GM18499 (cell line): ENCODE results near the gene FBLN2.

Experiments used
- ATAC-seq: cut with Tn5 transposase; IDR thresholded peaks from one replicate; pipeline ENCODE4 v1.9.1; 2021; ENCODE audit warnings: moderate number of reproducible peaks; ENCODE audit not compliant: insufficient read depth, unreplicated experiment

The FBLN2 gene

DNA sequence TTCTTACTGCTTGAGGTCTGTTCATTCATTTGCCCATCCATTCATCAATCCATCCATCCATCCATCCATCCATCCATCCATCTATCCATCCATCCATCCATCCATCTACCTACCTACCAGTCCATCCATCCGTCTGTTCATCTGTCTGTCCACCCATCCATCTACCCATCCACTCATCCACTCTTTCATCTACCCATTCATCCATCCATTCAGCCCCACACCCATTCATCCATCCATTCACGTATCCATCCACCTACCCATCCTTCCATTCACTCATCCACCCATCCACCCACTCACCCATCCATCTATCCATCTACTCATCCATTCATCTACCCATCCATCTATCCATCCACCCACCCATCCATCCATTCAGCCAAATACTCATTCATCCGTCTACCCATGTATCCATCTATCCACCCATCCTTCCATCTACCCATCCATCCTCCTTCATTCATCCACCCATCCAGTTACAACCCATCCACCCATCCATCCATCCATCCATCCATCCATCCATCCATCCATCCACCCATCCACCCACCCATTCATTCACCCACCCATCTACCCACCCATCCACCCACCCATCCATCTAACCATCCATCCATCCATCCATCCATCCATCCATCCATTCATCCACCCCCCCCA, 68.3 kb downstream of the FBLN2 start:
- no peak for ATAC-seq

DNA sequence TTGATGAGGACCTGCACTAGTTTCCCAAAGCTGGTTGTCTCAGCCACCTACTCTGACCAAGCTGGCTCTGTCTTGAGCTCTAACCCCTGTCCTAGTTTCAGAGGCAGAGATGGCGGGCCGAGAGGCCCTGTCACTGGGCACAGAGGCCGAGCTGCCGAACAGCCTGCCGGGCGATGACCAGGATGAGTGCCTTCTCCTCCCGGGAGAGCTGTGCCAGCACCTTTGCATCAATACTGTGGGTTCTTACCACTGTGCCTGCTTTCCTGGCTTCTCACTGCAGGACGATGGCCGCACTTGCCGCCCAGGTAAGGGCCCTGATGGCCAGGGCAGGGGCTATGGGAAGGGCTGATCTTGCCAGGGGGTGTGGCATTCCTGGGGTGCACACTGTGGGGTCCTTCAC, 69.1 kb downstream of the FBLN2 start:
- no peak for ATAC-seq

DNA sequence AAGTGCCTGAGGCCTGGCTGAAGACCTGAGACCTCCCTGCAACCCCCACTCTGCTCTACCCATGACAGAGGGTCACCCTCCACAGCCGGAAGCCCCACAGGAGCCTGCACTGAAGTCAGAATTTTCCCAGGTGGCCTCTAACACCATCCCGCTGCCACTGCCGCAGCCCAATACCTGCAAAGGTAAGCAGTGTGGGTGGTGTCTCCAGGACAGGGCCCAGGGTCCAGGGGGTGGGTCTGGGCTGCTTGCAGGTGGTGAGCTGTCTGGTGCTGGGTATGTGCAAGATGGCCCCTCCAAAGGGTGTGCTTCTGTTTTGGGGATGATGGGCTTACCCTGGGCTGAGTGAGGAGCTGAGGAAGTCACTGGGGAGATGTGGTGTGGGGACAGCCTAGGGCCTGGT, 69.9 kb downstream of the FBLN2 start:
- no peak for ATAC-seq

DNA sequence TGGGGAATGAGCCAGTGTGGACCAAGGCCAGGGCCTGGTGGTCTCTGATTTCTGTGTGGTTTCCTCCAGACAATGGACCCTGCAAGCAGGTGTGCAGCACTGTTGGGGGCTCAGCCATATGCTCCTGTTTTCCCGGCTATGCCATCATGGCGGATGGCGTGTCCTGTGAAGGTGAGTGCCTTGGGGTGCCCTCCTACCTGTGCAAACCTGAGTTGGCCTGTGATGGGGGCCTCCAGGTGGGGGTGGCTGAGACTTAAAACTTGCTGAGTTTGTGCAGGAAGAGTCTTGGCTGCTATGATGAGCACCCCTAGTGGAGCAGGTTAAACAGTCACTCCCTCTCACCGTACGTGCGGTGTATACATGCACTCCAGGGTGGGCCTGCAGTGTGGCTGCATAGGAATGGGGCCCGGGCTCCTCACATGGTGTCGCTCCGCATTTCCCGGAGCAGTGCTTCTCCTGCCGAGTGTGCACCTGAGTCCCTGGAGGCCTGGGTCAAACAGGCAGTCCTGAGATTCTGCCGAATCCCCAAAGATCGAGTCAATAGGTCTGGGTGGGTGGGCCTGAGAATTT, 70.8 kb downstream of the FBLN2 start:
- ATAC-seq, result no peak

DNA sequence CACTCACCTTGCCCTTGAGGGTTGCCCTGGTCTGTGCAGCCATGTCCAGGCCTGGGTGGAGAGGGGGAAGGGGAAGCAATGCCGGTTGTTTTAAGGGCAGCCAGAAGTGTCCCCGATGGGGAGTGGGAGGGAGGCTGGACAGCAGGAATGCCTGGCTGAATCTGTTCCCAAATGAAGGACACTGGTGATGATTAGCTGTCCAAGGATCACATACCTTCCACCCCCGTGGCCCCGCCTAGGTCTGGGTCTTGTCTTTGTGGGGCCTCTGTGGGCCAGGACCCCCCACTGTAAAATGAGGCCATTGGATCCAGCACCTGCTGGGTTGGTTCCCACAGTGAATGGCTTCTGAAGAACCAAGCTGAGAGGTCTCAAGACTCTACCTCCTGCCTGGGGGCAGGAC, 71.4 kb downstream of the FBLN2 start:
- no peak for ATAC-seq

DNA sequence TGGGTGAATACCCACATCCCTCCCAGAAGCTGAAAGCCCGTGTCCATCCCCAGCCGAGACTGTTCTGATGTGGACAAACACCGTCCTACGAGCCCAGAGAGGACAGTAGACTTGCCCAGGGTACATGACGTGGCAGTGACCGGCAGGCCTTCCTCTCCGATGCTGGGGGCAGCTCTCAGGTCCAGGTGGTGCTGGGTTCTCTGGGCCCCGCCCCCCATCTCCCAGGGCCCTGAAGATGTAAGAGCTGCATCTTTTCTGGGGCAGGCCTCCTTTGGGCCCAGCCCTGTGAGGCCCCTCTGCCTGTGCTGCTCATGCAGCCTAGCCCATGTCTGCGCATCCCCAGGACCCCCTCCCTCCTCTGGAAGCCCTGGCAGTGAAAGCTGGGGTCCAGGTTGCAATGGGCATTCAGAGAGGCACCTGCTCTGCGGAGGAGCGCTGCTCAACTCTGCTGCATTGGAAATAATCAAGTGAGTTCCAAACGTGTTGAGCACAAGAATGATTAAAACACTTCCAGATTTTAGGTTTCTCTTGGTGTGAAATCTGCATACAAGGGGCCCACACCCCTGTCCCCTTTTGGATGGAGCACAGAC, 71.9 kb downstream of the FBLN2 start:
- no peak for ATAC-seq

DNA sequence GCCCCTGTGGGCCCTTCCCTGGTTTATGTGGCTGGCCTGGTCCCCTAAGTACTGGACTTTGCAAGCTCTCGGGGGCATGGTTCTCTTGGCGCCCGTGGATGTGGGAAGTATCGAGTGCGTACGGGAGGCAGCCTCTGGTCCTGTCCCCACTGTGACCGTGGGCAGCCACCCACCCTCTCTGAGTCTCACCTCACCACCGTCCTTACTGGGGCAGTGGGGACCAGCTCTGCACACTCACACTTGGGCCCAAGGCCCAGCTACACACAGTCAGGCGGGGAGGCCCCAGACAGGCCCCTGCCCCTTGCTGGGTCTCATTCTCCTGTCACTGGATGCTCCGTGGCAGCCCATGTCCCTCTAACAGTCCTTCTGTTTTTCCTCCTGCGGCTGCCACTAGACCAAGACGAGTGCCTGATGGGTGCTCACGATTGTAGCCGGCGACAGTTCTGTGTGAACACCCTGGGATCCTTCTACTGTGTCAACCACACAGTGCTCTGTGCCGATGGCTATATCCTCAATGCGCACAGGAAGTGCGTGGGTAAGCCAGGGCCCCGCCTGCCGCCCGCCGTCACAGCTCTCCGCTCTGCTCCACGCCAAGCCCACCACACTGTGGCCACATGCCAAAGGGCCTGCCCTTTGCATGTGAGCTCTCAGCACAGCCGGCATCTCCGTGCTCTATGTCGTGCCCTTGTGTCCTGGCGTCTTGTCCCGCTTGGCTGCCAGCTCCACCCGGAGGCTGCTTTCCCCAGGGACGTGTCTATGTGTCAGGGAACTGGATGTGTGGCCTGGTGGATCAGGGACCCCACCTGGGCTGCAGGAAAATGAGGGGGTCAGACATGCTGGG, 72.7 kb downstream of the FBLN2 start:
- no peak for ATAC-seq

DNA sequence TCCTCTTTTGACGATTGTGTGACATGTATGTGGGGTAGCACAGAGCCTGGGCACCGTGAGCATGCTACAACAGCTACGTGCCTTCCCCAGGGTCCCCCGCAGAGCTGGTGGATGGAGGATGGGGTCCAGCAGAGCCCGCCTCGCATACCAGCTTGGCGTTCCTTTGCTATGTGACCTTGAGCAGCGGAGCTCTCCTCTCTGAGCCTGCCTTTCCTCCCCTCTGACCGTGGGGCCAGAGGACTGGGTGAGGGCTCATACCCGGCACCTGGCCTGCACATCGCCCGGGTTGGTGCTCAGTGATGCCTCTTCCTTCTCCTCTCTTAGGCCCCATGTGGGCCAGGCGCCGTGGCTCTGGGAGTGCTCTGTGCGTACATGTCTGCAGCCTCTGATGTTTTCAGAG, 73.4 kb downstream of the FBLN2 start:
- no peak for ATAC-seq

DNA sequence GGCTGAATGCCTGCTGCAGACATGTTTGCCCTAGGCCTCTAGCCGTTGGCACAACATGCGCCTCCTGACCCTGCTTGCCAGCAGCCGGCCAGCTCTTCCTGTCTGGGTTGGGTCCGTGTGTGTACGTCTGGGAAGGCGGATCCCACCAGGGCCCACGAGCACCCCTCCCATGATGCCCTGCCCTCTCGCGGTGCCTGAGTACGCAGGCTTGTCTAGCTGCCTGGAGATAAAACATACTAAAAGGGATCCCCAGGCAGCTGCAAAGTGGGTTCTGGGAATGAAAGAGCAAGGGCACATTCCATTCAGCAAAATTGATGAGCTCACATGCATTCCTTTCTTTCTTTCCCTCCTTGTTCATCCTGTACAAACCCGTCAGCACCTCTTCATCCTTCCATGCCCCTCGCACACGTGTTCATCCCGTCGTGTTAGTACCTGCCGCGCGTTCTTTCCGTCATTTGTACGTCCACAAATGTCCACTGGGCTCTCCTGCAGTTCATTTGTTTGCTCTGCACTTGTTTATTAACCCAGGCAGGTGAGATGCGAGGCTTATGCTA, 74.3 kb downstream of the FBLN2 start:
- no peak for ATAC-seq

DNA sequence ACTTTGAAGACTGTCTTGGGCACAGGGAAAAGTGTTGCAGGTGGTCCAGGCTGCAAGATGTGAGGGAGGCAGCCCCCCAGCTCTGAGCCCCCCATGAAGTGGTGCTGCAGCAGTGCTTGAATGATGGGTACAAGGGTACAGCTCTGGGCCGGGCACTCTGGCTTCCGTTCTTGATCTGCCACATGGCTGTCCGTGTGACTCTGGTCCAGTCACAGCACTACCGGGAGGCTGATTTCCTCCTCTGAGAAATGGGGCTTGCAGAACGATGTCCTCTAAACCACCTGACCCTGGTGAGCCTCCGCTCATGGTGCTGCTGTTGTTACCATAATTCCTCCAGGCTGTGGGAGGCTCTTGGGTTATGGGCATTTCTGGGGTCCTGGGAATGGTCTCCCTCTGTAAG, 75.1 kb downstream of the FBLN2 start:
- no peak for ATAC-seq

DNA sequence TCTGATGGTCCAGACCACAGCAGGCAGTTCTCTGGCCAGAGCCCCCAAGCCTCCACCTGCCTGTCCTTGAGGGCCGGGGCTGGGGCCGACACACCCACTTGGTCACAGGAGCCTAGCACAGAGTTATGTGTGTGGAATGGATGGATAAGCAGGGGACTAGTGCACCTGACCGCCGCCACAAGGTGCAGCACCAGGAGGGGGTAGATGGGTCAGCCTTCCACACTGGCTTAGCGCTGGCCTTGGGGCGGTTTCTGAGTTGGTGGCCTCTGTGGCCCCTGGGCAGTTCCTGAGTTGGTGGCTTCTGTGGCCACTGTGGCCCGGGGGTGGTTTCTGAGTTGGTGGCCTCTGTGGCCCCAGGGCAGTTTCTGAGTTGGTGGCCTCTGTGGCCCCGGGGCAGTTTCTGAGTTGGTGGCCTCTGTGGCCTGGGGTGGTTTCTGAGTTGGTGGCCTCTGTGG, 75.8 kb downstream of the FBLN2 start:
- ATAC-seq, result no peak

DNA sequence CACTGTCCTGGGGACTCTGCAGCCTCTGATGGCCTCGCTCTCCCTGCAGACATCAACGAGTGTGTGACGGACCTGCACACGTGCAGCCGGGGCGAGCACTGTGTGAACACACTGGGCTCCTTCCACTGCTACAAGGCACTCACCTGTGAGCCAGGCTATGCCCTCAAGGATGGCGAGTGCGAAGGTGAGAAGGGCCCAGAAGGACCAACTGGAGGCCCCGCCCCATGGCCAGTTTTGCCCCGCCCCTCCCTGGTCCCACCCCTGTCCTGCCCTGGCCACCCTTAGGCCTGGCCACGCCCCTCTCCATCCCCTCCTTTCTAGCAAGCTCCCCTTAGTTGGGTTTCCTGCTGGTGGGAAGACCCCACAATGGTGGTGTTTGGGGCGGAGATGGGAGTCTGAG, 77.5 kb downstream of the FBLN2 start:
- no peak for ATAC-seq

DNA sequence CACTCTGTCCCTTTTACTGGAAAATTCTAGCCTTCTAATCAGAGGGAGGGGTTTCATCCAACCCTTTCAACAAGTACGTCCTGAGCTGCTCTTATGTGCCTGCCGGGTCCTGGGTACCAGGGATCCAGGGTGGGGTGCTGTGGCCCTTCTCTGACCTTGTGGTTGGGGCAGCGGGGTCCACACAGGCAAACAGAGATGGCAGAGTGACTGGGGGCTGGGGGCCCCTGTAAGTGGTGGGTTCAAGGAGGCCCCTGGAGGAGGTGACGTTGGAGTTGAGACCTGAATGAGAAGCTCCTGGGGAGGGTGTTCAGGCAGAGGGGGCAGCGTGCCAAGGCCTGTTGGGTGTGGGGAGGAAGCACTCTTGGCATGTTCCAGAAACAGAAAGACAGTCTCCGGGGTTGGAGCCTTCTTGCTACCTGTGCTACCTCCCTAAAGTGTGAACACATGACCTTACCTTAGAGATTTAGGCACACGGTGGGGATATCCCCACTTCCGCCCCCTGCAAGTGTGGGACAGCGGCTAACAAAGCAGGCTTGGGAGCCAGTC, 78.1 kb downstream of the FBLN2 start:
- ATAC-seq, result no peak

DNA sequence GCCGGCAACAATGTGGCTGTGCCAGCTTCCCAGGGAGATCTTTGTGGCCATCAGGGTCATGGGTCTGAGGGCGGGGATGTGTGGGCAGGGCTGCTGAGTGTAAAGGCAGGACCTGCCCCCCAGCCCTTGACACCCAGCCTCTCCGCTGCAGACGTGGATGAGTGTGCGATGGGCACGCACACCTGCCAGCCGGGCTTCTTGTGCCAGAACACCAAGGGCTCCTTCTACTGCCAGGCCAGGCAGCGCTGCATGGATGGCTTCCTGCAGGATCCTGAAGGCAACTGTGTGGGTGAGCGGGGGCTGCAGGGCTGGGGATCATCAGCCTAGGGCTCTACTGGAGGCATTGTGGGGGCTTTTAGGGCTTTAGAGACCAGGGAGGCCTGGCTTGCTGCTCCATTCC, 78.8 kb downstream of the FBLN2 start:
- ATAC-seq, result no peak

DNA sequence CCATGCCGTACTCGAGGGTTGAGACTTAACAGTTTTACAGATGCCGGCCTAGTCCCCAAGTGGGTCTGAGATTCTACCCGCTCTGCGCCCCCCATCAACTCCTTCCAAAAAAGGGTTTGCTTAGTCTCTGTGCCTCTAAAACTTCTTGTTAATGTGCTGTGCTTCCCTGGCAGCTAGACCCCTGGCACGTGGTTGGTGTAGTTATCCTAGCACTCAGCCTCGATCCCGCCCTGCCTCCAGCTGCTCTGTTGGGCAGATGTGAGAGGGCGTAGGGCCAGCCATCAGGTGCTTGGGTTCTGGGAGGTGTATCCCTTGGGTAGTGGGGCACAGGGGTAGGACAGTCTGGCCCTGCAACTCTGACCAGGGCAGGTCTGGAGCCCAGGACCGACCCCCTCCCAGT, 79.5 kb downstream of the FBLN2 start:
- no peak for ATAC-seq

DNA sequence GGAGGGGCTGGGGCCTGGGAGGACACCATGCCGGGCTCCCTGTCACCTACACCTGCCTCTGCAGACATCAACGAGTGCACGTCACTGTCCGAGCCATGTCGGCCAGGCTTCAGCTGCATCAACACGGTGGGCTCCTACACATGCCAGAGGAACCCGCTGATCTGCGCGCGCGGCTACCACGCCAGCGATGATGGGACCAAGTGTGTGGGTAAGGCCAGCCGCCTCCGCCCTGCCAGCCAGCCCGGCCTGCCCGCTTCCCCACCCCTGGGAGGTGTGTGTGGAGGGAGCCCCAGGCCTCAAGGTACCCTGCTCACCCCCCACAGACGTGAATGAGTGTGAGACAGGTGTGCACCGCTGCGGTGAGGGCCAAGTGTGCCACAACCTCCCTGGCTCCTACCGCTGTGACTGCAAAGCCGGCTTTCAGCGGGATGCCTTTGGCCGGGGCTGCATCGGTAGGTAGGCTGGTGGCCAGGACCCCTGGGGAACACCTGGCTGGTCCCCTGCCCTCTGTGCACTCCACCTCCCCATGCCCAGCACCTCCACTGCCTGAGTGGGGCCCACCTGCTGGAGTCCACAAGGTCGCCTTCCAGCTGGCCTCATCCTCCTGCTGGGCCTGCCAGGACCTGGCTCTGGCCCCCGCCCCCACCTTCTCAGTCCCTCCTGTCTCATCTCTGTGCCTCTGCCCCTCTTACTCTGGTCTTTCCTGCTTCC, 80.1 kb downstream of the FBLN2 start:
- ATAC-seq, result no peak

DNA sequence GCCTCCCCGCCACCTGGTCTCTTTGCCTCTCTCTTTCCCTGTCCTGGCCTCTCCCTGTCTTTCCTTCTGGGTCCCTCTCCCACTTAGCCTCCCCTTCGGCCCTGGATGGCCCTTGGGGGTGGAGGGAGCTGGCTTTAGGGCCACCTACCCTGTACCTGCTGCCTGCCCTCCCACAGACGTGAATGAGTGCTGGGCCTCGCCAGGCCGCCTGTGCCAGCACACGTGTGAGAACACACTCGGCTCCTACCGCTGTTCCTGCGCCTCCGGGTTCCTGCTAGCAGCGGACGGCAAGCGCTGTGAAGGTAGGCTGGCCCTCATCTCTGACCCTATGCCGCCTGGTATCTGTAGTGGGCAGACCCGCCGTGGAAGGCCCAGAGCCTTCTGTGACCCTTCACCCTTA, 80.7 kb downstream of the FBLN2 start:
- ATAC-seq, result no peak

DNA sequence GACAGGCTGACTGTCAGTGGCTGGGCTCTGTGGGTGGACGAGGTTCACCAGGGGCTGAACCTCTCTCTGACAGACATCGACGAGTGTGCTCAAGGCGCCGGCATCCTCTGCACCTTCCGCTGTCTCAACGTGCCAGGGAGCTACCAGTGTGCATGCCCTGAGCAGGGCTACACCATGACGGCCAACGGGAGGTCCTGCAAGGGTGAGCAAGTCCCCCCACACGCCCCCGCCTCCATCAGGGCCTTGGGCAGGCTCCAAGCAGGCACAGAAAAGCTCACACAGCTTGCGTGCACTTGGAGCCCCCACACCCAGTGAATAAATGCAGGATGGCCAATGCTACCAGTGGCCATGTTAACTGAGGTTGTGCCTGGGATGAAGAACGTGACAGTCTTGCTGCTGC, 82.3 kb downstream of the FBLN2 start:
- no peak for ATAC-seq

DNA sequence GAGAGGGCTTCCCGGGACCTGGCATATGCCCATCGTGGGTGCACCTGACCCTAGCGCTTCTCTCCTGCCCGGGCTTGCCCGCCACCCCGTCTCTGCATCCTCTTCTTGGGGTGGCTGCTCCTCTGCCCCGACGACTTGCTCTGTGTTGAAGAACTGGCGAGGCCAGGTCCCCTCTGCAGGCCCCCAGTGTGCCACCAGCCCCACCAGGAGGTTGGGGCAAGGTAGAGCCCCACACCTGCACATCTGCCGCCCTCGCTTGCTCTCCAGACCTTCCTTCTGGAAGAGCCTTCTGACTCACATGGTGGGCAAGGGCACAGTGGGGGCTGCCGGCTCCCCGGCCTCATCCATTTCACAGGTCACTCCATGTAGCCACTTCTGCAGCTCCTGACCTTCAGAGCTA, 84.3 kb downstream of the FBLN2 start:
- no peak for ATAC-seq

DNA sequence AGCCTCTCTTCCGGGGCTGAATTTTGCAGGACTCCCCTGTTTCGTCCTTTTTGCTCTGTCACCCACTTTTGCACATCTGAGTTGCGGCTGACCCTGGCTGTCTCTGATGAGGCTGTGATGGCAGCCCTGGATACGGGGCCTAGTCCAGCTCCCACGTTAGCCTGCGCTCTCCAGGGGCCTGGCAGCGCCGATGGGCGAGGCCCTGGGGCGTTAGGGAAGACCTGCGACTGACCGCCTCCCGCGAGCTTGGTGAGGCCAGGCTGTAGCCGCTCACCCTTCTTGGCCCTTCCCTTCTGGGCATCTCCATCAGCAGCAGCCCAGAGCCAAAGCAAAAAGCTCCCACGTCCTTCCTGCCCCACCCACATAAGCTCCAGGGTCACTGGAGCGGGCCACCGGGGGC, 85.2 kb downstream of the FBLN2 start:
- ATAC-seq, result no peak
